ENCODE data around the gene WWTR1.

GRCh38 chr3:149479621-149480325, 178.1 kb downstream of the WWTR1 start:
- TF ChIP-seq CTCF (IDR thresholded peaks at IDR 0.05; ENCODE audit: control extremely low read depth in 1 of 3, insufficient read depth in 1 of 3, low read depth in 1 of 3, low read length in 3 of 3) (no peak), BRCA1 (IDR thresholded peaks at IDR 0.05; ENCODE audit: low read depth, low read length) (no peak), MAFK (IDR thresholded peaks at IDR 0.05; ENCODE audit: low read depth, low read length) (no peak), TEAD4 (IDR thresholded peaks at IDR 0.05; ENCODE audit: low read depth, low read length) (no peak), CHD2 (IDR thresholded peaks at IDR 0.05; ENCODE audit: low read length) (no peak), BCL11A (IDR thresholded peaks at IDR 0.05; ENCODE audit: low read depth in 2 of 2, low read length in 2 of 2) (no peak), EZH2 (IDR thresholded peaks at IDR 0.05; ENCODE audit: low read depth, low read length, severe bottlenecking) (no peak), ATF2 (IDR thresholded peaks at IDR 0.05; ENCODE audit: low read length) (no peak), PHF8 (conservative IDR thresholded peaks at IDR 0.05; ENCODE audit: low read depth, low read length) (no peak), RAD21 (IDR thresholded peaks at IDR 0.05 in 1 of 2, conservative IDR thresholded peaks at IDR 0.05 in 1 of 2; ENCODE audit: low read depth in 2 of 2, low read length in 2 of 2) (no peak)
